Suprapubic skin (tissue), 3 donors: ENCODE measurements around the gene MUC5B.

Source experiments
- POLR2A ChIP-seq, 2 donors: fragments of 450-650 bp; IDR thresholded peaks; one replicate each; pipeline ENCODE4 v1.6.1; 2017; ENCODE audit warnings: antibody characterized with exemption in 2 of 2, mild to moderate bottlenecking in 2 of 2, moderate library complexity in 2 of 2
- TF ChIP-seq, protein P1 (sequence below), 2 donors: fragments of 200-600 bp in 1 of 2; fragments of 450-650 bp in 1 of 2; sonication (generic) in 1 of 2; IDR thresholded peaks; one replicate each; pipeline ENCODE4 v1.5.1; 2016 to 2019; ENCODE audit warnings: antibody characterized with exemption in 2 of 2, mild to moderate bottlenecking in 1 of 2, moderate library complexity in 1 of 2

DNA sequence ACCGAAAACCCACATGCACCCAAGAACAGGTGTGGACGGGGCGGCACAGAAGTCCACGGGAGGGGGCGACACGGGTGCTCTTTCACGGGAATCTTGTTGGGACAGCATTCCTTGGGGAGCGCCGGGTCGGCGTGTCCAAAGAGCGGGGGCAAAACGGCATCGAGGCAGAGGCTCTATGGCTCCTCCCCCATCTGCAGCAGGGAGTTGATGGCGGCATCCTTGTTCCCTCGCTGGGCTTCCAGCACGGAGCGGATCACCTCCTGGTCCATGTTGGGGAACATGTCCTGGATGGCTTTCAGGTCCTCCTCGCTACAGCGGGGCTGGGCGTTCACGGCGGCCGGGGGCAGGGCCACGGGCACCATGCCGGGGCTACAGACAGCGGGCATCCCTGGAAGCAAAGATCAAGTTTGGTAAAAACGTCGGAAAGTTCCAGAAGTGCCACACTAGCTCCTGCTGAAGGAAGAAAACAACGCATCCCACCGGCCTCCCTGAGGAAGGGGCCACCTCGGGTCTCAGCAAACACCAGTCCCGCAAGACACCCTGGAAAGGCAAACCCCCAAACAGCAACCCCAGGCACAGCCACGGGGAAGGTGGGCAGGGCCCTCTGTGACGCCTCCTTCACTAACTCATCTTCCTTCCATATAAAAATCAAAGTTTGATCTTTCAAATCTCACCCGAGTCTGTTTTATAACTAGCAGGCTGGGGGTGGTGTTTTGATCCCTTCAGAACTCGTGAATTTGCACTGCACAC is 54.2 kb downstream of the MUC5B start:
- TF ChIP-seq, protein P1, sequence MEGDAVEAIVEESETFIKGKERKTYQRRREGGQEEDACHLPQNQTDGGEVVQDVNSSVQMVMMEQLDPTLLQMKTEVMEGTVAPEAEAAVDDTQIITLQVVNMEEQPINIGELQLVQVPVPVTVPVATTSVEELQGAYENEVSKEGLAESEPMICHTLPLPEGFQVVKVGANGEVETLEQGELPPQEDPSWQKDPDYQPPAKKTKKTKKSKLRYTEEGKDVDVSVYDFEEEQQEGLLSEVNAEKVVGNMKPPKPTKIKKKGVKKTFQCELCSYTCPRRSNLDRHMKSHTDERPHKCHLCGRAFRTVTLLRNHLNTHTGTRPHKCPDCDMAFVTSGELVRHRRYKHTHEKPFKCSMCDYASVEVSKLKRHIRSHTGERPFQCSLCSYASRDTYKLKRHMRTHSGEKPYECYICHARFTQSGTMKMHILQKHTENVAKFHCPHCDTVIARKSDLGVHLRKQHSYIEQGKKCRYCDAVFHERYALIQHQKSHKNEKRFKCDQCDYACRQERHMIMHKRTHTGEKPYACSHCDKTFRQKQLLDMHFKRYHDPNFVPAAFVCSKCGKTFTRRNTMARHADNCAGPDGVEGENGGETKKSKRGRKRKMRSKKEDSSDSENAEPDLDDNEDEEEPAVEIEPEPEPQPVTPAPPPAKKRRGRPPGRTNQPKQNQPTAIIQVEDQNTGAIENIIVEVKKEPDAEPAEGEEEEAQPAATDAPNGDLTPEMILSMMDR (IDR thresholded peaks at IDR 0.05): no peak
- TF ChIP-seq POLR2A (IDR thresholded peaks at IDR 0.05): no peak
